ENCODE results near the gene POGZ.
"Not testable (repeated sequence)": the region's sequence is repeated elsewhere in the genome, so short reads cannot be mapped to it uniquely, and the experiment has no call there.

The POGZ gene

GRCh38 chr1:151478140-151478812, 19.0 kb upstream of the POGZ start:
- DNase-seq (ENCODE audit: low spot score) = no peak

GRCh38 chr1:151477066-151477465, 17.8 kb upstream of the POGZ start:
- no peak for DNase-seq (ENCODE audit: low spot score)

- no peak for DNase-seq (ENCODE audit: low spot score)
Measured at GRCh38 chr1:151476083-151476482, 16.8 kb upstream of the POGZ start.

- no peak for DNase-seq (ENCODE audit: low spot score)
Measured at GRCh38 chr1:151475175-151475574, 15.9 kb upstream of the POGZ start.

GRCh38 chr1:151474745-151475144, 15.5 kb upstream of the POGZ start:
- no peak for DNase-seq (ENCODE audit: low spot score)

- no peak for DNase-seq (ENCODE audit: low spot score)
Measured at GRCh38 chr1:151472856-151473731, 13.8 kb upstream of the POGZ start.

- no peak for DNase-seq (ENCODE audit: low spot score)
Measured at GRCh38 chr1:151465026-151465425, 5.7 kb upstream of the POGZ start.

GRCh38 chr1:151461694-151462093, 2.4 kb upstream of the POGZ start:
- DNase-seq (ENCODE audit: low spot score) = no peak

GRCh38 chr1:151458802-151459330, 428 bp downstream of the POGZ start:
- peak; percentile 86 for DNase-seq (ENCODE audit: low spot score)

GRCh38 chr1:151457911-151458801, 1.1 kb downstream of the POGZ start:
- DNase-seq (ENCODE audit: low spot score) = peak; percentile 95

- DNase-seq (ENCODE audit: low spot score) = no peak
Measured at GRCh38 chr1:151455966-151456365, 3.3 kb downstream of the POGZ start.

GRCh38 chr1:151455231-151455630, 4.1 kb downstream of the POGZ start:
- no peak for DNase-seq (ENCODE audit: low spot score)

GRCh38 chr1:151447696-151448095, 11.6 kb downstream of the POGZ start:
- DNase-seq (ENCODE audit: low spot score) = no peak

- DNase-seq (ENCODE audit: low spot score) = no peak
Measured at GRCh38 chr1:151444783-151445177, 14.5 kb downstream of the POGZ start.

- peak; percentile 86 for DNase-seq (ENCODE audit: low spot score)
Measured at GRCh38 chr1:151443846-151444782, 15.2 kb downstream of the POGZ start.

GRCh38 chr1:151437396-151437795, 21.9 kb downstream of the POGZ start:
- not testable (repeated sequence) for DNase-seq (ENCODE audit: low spot score)

GRCh38 chr1:151436985-151437384, 22.3 kb downstream of the POGZ start:
- DNase-seq (ENCODE audit: low spot score) = no peak

- no peak for DNase-seq (ENCODE audit: low spot score)
Measured at GRCh38 chr1:151435174-151435573, 24.1 kb downstream of the POGZ start.

- not testable (repeated sequence) for DNase-seq (ENCODE audit: low spot score)
Measured at GRCh38 chr1:151433827-151434226, 25.5 kb downstream of the POGZ start.

- DNase-seq (ENCODE audit: low spot score) = no peak
Measured at GRCh38 chr1:151428068-151428467, 31.2 kb downstream of the POGZ start.

- DNase-seq (ENCODE audit: low spot score) = no peak
Measured at GRCh38 chr1:151425103-151425502, 34.2 kb downstream of the POGZ start.
